ENCODE results near the gene IL6ST. TPM values are rescaled to one million over a fixed set of nuclear protein-coding genes. Genes with fewer than 3 reads are reported as not detected.

Gene IL6ST
- total RNA-seq, 1 experiment from 2014 or later, result 65.6 TPM

- no peak for DNase-seq (ENCODE audit: low read depth)
These were observed 73.1 kb downstream of the IL6ST start for GRCh38 chr5:55921617-55922016.

GRCh38 chr5:55920784-55921183 is 74.0 kb downstream of the IL6ST start:
- DNase-seq (ENCODE audit: low read depth), result peak; percentile 49

GRCh38 chr5:55919625-55920024 is 75.1 kb downstream of the IL6ST start:
- no peak for DNase-seq (ENCODE audit: low read depth)

- no peak for DNase-seq (ENCODE audit: low read depth)
These were observed 76.4 kb downstream of the IL6ST start for GRCh38 chr5:55918087-55919035.

- no peak for DNase-seq (ENCODE audit: low read depth)
These were observed 77.2 kb downstream of the IL6ST start for GRCh38 chr5:55917402-55918086.

- DNase-seq (ENCODE audit: low read depth), result no peak
These were observed 77.8 kb downstream of the IL6ST start for GRCh38 chr5:55916986-55917385.

- DNase-seq (ENCODE audit: low read depth), result no peak
These were observed 79.0 kb downstream of the IL6ST start for GRCh38 chr5:55915783-55916182.

- no peak for DNase-seq (ENCODE audit: low read depth)
These were observed 79.8 kb downstream of the IL6ST start for GRCh38 chr5:55914971-55915370.

- no peak for DNase-seq (ENCODE audit: low read depth)
These were observed 81.0 kb downstream of the IL6ST start for GRCh38 chr5:55913466-55914413.

- DNase-seq (ENCODE audit: low read depth), result peak; percentile 14
These were observed 82.7 kb downstream of the IL6ST start for GRCh38 chr5:55911784-55912653.

GRCh38 chr5:55908804-55909203 is 86.0 kb downstream of the IL6ST start:
- no peak for DNase-seq (ENCODE audit: low read depth)

- no peak for DNase-seq (ENCODE audit: low read depth)
These were observed 86.8 kb downstream of the IL6ST start for GRCh38 chr5:55907927-55908326.

GRCh38 chr5:55905251-55905650 is 89.5 kb downstream of the IL6ST start:
- DNase-seq (ENCODE audit: low read depth), result no peak

- DNase-seq (ENCODE audit: low read depth), result peak; percentile 54
These were observed 90.6 kb downstream of the IL6ST start for GRCh38 chr5:55904152-55904551.

- peak; percentile 90 for DNase-seq (ENCODE audit: low read depth)
These were observed 91.6 kb downstream of the IL6ST start for GRCh38 chr5:55903121-55903701.

- DNase-seq (ENCODE audit: low read depth), result peak; percentile 49
These were observed 92.1 kb downstream of the IL6ST start for GRCh38 chr5:55902696-55903095.

GRCh38 chr5:55900776-55901175 is 94.0 kb downstream of the IL6ST start:
- no peak for DNase-seq (ENCODE audit: low read depth)

- DNase-seq (ENCODE audit: low read depth), result no peak
These were observed 94.7 kb downstream of the IL6ST start for GRCh38 chr5:55900068-55900467.

- DNase-seq (ENCODE audit: low read depth), result peak; percentile 52
These were observed 95.4 kb downstream of the IL6ST start for GRCh38 chr5:55899344-55899743.

- no peak for DNase-seq (ENCODE audit: low read depth)
These were observed 96.9 kb downstream of the IL6ST start for GRCh38 chr5:55897905-55898304.

Data from HT1080 (cell line).